ENCODE results near the gene SMYD3.

The SMYD3 gene

DNA sequence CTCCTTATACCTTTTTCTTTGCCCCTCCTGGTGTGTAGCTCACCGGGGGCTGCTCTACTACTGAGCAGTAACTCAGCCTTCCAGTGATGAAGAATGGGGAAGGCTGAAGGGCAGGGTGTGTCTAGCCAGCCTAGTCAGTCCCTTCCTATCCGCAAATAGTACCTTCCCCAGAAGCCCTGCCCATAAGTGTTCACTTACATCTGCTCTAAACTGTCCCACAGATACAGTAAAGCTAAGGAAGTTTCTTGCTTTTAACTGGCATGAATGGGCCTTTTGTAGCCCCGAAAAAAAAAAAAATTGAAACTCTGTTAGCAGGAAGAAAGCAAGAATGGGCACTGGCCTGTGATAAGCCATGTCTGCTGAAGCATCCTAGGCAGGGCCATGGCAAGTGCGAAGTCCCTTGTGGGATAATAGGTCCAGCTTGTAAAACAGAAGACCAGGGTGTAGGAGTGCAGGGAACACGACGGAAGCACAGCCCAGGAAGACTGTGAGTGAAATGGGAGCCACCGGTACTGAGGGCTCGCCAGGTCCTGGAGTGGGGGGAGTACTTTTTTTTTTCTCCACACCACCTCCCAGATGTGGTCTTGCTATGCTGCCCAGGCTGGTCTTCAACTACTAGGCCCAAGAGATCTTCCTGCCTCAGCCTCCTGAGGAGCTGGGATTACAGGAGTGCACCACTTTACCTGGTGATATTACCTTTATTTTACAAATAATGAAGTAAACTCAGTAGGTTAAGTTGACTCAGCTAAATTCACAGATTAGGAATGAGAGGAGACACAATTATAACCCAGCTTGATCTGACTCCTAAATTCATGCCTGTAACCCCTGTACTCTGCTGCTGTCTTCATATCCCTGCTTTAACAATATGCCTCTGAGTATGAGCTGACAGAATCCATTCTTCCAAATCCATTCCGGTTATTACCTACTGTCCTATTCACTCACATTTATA, 347.5 kb downstream of the SMYD3 start:
- H3K27me3 ChIP-seq (ENCODE audit: control insufficient read depth, insufficient read depth, low read length) = no peaks in the 10 kb centered on the region
- H3K4me3 ChIP-seq (ENCODE audit: low read depth, low read length) = no peak overlapping the region
- H3K27ac ChIP-seq = no peak overlapping the region
- H3K9ac ChIP-seq = no peak overlapping the region
- TF ChIP-seq, protein P1, sequence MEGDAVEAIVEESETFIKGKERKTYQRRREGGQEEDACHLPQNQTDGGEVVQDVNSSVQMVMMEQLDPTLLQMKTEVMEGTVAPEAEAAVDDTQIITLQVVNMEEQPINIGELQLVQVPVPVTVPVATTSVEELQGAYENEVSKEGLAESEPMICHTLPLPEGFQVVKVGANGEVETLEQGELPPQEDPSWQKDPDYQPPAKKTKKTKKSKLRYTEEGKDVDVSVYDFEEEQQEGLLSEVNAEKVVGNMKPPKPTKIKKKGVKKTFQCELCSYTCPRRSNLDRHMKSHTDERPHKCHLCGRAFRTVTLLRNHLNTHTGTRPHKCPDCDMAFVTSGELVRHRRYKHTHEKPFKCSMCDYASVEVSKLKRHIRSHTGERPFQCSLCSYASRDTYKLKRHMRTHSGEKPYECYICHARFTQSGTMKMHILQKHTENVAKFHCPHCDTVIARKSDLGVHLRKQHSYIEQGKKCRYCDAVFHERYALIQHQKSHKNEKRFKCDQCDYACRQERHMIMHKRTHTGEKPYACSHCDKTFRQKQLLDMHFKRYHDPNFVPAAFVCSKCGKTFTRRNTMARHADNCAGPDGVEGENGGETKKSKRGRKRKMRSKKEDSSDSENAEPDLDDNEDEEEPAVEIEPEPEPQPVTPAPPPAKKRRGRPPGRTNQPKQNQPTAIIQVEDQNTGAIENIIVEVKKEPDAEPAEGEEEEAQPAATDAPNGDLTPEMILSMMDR (IDR thresholded peaks at IDR 0.05) = no peak
- no peaks in the 10 kb centered on the region for H3K9me3 ChIP-seq (ENCODE audit: control insufficient read depth, low read length)
- H2AFZ ChIP-seq = no peak overlapping the region
- no peaks in the 10 kb centered on the region for H3K79me2 ChIP-seq
- no peak overlapping the region for H3K4me2 ChIP-seq (ENCODE audit: low read length)
- H3K4me1 ChIP-seq = no peaks in the 10 kb centered on the region
- H3K36me3 ChIP-seq (ENCODE audit: control insufficient read depth, insufficient read depth, low read length) = no peaks in the 10 kb centered on the region

DNA sequence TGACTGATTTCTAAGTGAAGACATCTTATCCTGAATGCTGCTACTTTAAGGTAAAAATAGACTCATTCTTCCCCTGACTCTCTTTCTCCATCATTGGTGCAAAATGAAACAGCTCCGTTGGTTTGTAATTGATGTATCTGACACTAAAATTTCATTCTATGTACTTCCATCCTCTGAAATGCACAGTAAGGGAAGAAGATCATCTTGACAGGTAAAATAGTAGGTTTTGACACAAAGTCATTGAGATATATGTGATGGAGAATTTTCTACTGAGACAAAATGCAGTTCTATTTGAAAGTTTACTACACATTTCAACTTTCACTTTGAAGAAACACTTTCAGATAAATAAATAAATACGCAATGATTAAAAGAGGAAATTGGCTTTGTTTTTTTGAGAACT, 348.9 kb downstream of the SMYD3 start:
- no peak overlapping the region for H2AFZ ChIP-seq
- no peaks in the 10 kb centered on the region for H3K79me2 ChIP-seq
- no peaks in the 10 kb centered on the region for H3K4me1 ChIP-seq
- no peak overlapping the region for H3K9ac ChIP-seq
- TF ChIP-seq, protein P1 (IDR thresholded peaks at IDR 0.05) = no peak
- H3K4me3 ChIP-seq (ENCODE audit: low read depth, low read length) = no peak overlapping the region
- no peaks in the 10 kb centered on the region for H3K27me3 ChIP-seq (ENCODE audit: control insufficient read depth, insufficient read depth, low read length)
- no peak overlapping the region for H3K4me2 ChIP-seq (ENCODE audit: low read length)
- H3K36me3 ChIP-seq (ENCODE audit: control insufficient read depth, insufficient read depth, low read length) = no peaks in the 10 kb centered on the region
- no peak overlapping the region for H3K27ac ChIP-seq
- H3K9me3 ChIP-seq (ENCODE audit: control insufficient read depth, low read length) = no peaks in the 10 kb centered on the region

DNA sequence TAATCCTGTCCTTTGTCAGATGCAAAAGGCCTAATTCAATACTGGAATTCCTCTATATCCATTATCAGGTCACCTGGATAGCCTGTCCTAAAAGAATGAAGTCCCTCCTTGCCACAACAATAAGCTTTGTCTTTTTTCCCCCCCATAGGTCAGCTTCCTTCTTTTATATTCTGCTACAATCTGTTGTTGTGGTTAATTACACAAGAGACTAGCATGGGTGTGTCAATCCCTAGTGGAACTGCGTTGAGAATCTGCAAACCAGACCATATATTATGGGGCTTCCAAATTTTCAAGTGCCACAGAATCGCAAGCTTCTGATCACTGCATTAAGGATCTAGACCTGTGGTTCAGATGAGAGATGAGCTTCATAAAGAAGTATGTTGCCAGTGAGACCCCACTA, 349.6 kb downstream of the SMYD3 start:
- H3K9me3 ChIP-seq (ENCODE audit: control insufficient read depth, low read length) = no peaks in the 10 kb centered on the region
- H3K4me3 ChIP-seq (ENCODE audit: low read depth, low read length) = no peak overlapping the region
- no peak overlapping the region for H3K27ac ChIP-seq
- H3K36me3 ChIP-seq (ENCODE audit: control insufficient read depth, insufficient read depth, low read length) = no peaks in the 10 kb centered on the region
- H3K27me3 ChIP-seq (ENCODE audit: control insufficient read depth, insufficient read depth, low read length) = no peaks in the 10 kb centered on the region
- TF ChIP-seq, protein P1 (IDR thresholded peaks at IDR 0.05) = no peak
- no peak overlapping the region for H3K9ac ChIP-seq
- no peaks in the 10 kb centered on the region for H3K79me2 ChIP-seq
- no peaks in the 10 kb centered on the region for H3K4me1 ChIP-seq
- H2AFZ ChIP-seq = no peak overlapping the region
- H3K4me2 ChIP-seq (ENCODE audit: low read length) = no peak overlapping the region

DNA sequence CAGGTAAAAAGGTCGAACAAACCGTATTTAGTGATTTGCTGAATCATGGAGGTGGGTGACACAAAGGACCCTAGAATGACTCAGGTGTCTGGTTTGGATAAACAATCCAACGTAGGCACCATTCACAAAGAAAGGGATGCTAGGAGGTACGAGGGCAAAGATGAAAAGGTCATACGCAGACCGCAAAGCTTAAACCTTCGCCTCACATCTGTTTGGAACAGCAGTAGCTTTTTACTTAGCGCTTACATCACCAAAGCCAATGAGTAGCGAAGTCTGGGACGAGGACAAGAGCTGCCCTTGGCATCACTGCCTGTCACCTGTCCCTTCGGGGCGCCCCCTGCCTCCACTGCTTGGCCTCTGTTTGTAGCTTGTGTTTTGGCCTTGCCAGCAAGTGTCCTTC, 350.2 kb downstream of the SMYD3 start:
- no peaks in the 10 kb centered on the region for H3K9me3 ChIP-seq (ENCODE audit: control insufficient read depth, low read length)
- no peak overlapping the region for H2AFZ ChIP-seq
- no peaks in the 10 kb centered on the region for H3K4me1 ChIP-seq
- no peak overlapping the region for H3K9ac ChIP-seq
- H3K27me3 ChIP-seq (ENCODE audit: control insufficient read depth, insufficient read depth, low read length) = no peaks in the 10 kb centered on the region
- no peaks in the 10 kb centered on the region for H3K79me2 ChIP-seq
- no peak overlapping the region for H3K4me3 ChIP-seq (ENCODE audit: low read depth, low read length)
- H3K4me2 ChIP-seq (ENCODE audit: low read length) = no peak overlapping the region
- no peak overlapping the region for H3K27ac ChIP-seq
- H3K36me3 ChIP-seq (ENCODE audit: control insufficient read depth, insufficient read depth, low read length) = no peaks in the 10 kb centered on the region
- TF ChIP-seq, protein P1 (IDR thresholded peaks at IDR 0.05) = no peak

DNA sequence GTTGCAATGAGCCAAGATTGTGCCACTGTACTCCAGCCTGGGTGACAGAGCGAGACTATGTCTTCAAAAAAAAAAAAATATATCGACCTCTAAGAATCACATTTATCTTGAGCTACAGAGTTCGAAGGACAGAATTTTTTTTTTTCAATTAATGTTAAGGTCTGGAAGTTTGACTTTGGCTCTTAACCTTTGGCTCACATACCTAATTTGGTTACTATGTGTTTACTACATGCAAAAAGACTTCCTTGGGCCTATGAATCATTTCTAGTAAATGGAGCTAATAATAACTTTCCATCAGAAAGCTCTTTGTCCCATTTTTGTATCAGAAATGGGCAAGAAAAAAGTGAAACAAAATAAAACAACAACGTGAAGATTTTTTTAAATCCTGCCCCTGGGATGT, 351.2 kb downstream of the SMYD3 start:
- Histone ChIP-seq H3K9ac (no peak overlapping the region), H3K4me2 (ENCODE audit: low read length) (no peak overlapping the region), H3K27me3 (ENCODE audit: control insufficient read depth, insufficient read depth, low read length) (no peaks in the 10 kb centered on the region), H3K4me3 (ENCODE audit: low read depth, low read length) (no peak overlapping the region), H3K27ac (no peak overlapping the region), H3K4me1 (no peaks in the 10 kb centered on the region), H2AFZ (no peak overlapping the region), H3K36me3 (ENCODE audit: control insufficient read depth, insufficient read depth, low read length) (no peaks in the 10 kb centered on the region), H3K79me2 (no peaks in the 10 kb centered on the region), H3K9me3 (ENCODE audit: control insufficient read depth, low read length) (no peaks in the 10 kb centered on the region)
- TF ChIP-seq, protein P1 (IDR thresholded peaks at IDR 0.05) = no peak
